HG02678 (cell line): Measurements from ENCODE around the gene ATOH7.
"Not testable (repeated sequence)": the region's sequence is repeated elsewhere in the genome, so short reads cannot be mapped to it uniquely, and the experiment has no call there.

ENCODE experiments used
- ATAC-seq: cut with Tn5 transposase; IDR thresholded peaks from one replicate; pipeline ENCODE4 v1.9.1; 2021; ENCODE audit warnings: mild to moderate bottlenecking, moderate library complexity; ENCODE audit not compliant: unreplicated experiment

Gene ATOH7

DNA sequence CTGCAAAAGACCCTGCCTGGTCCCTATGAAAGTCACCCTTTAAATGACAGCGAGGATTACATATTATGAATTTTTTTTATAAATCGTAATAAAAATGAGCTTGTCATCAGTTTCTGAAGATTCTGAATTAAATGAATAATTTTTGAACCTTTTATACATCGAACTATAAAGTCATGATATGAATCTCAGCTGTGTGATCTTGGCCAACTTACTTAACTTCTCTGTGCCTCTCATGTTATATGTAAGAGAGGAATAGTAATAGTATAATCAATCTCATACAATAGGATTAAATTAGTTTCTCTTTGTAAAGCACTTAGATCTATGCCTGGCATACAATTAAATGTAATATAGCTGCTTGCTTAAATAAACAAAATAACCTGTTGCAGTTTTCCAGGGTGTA, 5.3 kb upstream of the ATOH7 start:
- ATAC-seq = no peak

DNA sequence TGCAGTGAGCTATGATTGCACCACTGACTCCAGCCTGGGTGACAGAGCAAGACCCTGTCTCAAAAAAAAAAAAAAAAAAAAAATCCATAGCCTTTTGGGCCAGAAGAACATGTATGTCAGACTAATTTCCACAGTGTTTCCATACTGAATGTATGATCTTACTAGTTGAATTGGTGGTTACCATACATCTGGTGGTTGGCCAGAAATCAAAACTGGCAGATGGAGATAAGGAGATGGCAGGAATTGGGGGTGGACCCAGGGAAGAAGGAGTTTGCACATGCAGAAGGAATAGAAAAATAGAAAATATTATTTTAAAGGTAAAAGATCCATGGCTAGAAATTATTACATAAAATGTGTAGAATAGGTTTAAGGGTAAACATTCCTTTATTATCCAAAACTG, 3.7 kb upstream of the ATOH7 start:
- ATAC-seq = no peak

DNA sequence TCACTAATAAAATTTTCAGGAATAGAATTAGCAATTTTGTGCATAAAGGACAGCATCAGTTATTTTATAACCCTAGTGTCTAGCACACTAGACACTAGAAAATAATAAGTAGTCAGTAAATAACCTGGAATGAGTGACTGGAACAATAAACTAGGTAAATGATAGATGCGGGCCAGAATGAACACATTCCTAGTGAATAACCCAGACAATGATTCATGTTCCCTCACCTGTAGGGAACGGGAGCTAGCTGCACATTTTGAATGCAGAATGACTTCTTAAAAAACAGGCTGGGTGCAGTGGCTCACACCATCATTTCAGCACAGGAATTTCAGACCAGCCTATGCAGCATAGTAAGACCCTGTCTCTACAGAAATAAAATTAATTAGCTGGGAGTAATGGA, 3.2 kb upstream of the ATOH7 start:
- ATAC-seq = no peak

DNA sequence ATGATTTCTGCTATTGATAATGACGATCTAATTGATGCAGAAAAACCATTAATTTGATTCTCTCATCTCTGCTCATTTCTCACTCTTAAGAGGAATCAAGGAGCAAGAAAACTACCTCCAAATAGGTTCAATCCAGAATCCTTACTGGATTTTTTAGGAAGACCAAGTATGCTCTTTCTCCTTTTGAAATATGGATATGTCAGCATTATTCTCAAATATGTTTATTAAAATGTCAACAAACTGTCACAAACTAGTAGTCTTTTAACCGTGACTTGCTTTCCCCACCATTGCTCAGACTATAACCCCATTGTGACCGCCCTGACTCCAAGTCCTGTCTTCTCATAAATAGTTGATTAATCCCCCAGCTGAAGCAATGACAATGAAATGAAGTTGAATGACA, 1.1 kb upstream of the ATOH7 start:
- ATAC-seq = no peak

DNA sequence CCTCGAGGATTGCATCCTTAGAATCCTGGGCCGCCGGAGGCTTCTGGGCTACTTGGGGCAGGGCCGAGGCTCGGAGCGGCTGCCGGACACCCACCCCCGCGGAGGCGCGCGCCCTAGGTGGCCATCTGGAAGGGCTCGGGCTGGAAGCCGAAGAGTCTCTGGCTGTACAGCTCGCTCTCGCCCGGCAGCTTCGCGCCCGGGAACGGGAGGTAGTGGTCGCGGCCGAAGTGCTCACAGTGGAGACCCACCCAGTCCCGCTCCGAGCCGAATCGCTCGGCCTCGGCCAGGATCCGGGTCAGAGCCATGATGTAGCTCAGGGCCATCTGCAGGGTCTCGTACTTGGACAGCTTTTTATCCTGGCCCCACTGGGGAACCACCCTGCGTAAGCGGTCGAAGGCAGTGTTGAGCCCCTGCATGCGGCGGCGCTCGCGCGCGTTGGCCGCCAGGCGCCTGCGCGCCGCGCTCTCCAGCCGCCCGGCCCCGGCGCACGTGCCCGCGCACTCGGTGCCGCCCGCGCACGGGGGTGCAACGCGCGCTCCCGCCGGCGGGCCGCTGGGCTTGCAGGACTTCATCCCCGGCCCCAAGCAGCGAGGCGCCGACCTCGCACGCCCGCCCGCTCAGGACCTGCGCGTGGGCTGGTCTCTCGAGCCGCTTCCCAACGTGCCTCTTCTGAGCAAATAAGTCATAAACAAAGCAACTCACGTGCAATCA, 652 bp downstream of the ATOH7 start:
- ATAC-seq = peak; percentile 96

GRCh38 chr10:68230268-68230667, 1.6 kb downstream of the ATOH7 start:
- ATAC-seq = no peak

GRCh38 chr10:68224810-68225209, 7.1 kb downstream of the ATOH7 start:
- ATAC-seq = no peak

GRCh38 chr10:68223535-68224165, 8.3 kb downstream of the ATOH7 start:
- no peak for ATAC-seq

GRCh38 chr10:68222391-68222790, 9.5 kb downstream of the ATOH7 start:
- ATAC-seq = no peak

DNA sequence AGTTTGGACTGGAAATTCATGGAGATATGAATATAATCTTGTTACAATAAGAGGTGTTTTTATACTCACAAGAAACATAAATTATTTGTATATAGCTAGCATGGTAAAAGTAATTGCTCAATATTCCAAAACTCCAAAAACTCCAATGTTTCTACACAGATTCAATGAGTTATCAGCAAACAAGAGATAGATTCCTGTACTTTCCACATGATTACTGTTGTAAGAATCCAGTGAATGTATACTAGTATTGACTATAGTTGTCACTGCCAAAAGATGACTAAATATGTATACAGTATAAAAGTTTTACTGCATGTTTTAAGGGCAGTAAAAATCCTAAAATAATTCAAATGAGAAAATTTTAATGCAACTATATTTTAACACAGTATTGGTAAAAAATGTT, 10.7 kb downstream of the ATOH7 start:
- no peak for ATAC-seq

DNA sequence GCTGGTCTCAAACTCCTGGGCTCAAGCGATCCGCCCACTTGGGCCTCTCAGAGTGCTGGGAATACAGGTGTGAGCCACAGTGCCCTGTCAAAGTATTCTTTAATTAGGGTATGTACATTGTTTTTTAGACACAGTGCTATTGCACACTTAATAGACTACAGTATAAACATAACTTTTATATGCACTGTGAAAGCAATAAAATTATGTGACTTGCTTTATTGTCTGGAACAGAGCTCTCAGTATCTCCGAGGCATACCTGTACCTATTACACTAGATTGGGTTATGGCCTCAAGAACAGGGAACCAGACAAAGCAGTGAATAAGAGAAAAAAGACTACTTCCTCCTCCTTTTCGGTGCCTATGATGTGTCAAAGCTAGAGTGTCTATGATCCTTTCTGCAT, 13.1 kb downstream of the ATOH7 start:
- ATAC-seq = no peak

DNA sequence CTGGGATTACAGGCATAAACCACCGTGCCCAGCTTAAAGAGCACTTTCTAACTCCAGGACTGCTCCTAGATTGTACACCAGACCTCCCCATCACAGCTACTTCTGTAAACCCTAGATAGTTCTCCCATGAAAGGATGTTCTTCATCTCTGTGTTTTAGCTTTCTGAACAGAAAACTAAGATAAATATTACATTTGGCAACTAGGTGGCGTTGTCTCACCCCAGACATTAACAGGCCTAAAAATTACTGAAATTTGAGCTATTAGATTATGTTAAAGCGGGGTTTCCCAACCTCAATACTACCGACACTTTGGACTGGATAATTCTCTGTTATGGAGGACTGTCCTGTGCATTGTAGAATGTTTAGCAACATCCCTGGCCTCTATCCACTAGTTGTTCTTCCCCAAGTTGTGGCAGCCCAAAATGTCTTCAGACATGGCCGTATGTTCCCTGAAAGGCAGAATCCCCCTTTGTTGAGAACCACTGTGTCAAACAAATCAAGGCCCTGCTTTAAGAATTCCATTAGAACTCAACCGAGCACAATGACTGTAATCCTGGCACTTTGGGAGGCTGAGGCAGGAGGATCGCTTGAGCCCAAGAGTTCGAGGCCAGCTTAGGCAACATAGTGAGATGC, 19.1 kb downstream of the ATOH7 start:
- ATAC-seq = no peak

DNA sequence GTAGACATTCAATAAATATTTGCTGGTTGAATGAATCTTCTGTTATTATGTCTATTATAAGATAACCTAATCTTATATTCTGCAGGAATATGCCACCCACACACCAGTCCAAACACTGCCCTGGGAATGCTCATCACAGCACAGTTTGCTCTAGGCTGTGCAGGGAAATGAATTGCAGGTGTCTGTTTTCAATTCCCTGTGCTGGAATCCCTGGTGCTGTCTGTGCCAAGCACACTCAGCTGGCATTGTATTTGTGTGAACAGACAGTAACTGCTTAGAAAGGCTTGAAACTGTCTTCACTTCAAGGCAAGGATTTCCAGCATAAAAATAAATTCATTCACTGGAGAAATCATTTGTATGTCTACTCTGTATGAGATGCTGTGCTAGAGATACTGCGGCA, 20.2 kb downstream of the ATOH7 start:
- ATAC-seq = no peak

DNA sequence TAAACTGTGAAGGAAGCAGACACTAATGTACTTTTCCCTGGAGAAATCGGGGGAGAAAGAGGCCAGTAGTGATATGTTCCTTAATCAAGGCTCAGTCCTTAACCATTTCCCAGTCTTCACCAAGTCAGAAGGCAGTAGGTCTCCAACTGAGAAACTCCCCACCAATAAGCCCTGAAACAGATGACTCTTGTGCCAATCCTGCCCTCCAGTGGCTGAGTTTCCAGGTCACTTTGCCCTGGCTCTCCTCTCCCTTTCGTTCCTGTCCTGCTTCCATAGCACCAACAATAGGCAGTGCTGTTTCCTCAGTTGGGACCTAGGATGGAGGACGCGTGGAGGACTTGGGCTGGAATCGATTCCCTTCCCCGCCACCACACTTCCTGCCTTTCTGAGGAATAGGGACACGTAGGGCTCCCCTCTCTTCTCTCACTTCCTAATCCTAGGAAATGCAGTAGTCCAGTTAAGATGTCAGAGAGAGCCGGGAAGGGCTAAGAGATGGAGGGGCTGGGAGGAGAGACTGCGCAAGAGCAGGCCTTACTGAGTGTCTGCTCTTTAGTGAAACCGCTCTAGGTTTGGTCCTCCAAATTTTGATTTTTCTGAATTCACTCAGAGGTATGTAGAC, 23.4 kb downstream of the ATOH7 start:
- ATAC-seq = peak; percentile 69

DNA sequence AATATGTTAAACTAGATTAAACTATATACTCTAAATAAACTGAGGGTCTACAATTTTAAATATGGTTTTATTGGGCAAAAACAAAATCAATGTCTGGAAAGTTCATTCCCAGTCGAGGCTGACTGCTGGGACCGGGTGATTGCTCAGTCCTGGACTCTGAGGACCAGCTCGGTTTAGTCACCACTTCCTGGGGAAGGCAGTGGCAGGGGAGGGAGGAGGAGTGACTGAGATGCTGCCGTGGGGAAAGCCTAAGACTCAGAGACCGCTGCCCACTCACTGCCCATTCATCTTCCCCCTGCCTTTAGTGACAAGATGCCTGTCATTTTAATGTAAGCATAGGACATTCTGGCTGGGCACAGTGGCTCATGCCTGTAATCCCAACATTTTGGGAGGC, 29.0 kb downstream of the ATOH7 start:
- no peak for ATAC-seq

DNA sequence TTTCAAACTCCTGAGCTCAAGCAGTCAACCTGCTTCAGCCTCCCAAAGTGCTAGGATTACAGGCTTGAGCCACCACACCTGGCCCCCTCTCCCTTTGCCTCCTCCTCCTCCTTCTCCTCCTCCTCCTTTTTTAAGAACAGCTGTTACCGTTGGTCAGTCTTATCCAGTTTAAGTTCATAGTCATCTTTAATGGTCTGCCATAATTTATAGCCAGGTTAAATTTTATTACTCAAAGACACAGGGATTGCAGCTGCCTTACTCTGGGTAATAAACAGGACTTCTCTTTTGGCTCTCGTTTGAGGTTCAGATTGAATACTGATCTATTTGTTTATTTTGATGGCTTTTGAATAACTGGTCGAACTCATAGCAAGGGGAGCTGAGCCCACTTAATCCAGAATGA, 35.2 kb downstream of the ATOH7 start:
- no peak for ATAC-seq

GRCh38 chr10:68195776-68196175, 36.1 kb downstream of the ATOH7 start:
- ATAC-seq = not testable (repeated sequence)

GRCh38 chr10:68194290-68194689, 37.6 kb downstream of the ATOH7 start:
- ATAC-seq = no peak

DNA sequence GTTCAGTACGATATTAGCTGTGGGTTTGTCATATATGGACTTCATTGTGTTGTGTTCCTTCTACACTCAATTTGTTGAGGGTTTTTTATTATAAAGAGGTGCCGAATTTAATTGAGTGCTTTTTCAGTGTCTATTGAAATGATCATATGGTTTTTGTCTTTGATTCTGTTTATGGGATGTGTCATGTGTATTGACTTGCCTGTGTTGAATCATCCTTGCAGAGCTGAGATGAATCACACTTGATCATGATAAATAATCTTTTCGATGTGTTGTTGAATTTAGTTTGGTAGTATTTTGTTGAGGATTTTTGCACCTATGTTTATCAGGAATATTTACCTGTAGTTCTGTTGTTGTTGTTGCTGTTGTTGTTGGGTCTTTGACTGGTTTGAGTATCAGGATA, 39.8 kb downstream of the ATOH7 start:
- no peak for ATAC-seq

DNA sequence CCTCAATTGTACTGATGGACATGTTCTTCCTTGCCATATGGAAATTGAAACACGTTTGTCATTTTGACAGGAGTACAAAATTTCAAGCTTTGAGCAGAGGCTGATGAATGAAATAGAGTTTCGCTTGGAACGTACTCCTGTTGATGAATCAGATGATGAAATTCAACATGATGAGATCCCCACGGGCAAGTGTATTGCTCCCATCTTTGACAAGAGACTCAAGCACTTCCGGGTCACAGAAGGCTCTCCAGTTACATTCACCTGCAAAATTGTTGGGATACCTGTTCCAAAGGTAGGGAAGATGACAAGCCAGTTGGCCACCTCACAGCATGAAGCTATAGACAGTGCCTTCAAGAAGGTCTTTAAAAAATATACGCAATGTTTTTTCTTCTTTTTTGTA, 43.1 kb downstream of the ATOH7 start:
- no peak for ATAC-seq

GRCh38 chr10:68185085-68185484, 46.8 kb downstream of the ATOH7 start:
- no peak for ATAC-seq

- no peak for ATAC-seq
These were observed 47.4 kb downstream of the ATOH7 start for GRCh38 chr10:68184546-68184945.
